Gastroesophageal sphincter (tissue), 3 donors: ENCODE data around the gene TECPR1.

Experiments used
- CTCF ChIP-seq, 4 experiments: fragments of 200-600 bp in 2 of 4; fragments of 450-650 bp in 2 of 4; sonication (generic) in 1 of 4; IDR thresholded peaks; one replicate each; pipeline ENCODE4 v1.5.1; 2017 to 2019; ENCODE audit warnings: antibody characterized with exemption in 4 of 4, mild to moderate bottlenecking in 2 of 4, moderate library complexity in 2 of 4
- EP300 ChIP-seq: sonication (generic); formaldehyde crosslinking; IDR thresholded peaks from one replicate; pipeline ENCODE4 v1.6.1; 2017; ENCODE audit warnings: antibody characterized with exemption, mild to moderate bottlenecking
- POLR2A ChIP-seq, 2 donors: fragments of 450-650 bp; IDR thresholded peaks; one replicate each; pipeline ENCODE4 v1.6.1; 2017; ENCODE audit warnings: antibody characterized with exemption in 2 of 2, mild to moderate bottlenecking in 2 of 2, moderate library complexity in 1 of 2
- POLR2AphosphoS5 ChIP-seq: sonication (generic); formaldehyde crosslinking; IDR thresholded peaks from one replicate; pipeline ENCODE4 v1.6.1; 2017; ENCODE audit warnings: antibody characterized with exemption

- no peak for TF ChIP-seq CTCF (IDR thresholded peaks at IDR 0.05)
- peak; percentile 62 for TF ChIP-seq POLR2AphosphoS5
- peak; percentile 17 to 29 for TF ChIP-seq POLR2A (IDR thresholded peaks at IDR 0.05)
- TF ChIP-seq EP300, result no peak
These were observed 32.5 kb upstream of the TECPR1 start for GRCh38 chr7:98284335-98285036.
